PC-9 (cell line): ENCODE results near the gene ABHD16B.

Experiments
- CTCF ChIP-seq: fragments of 200-600 bp; sonication (generic); conservative IDR thresholded peaks from 2 replicates; pipeline ENCODE4 v1.6.1; 2017; ENCODE audit warnings: mixed run types, antibody characterized with exemption, mild to moderate bottlenecking, moderate library complexity
- EZH2 ChIP-seq: fragments of 200-600 bp; sonication (generic); IDR thresholded peaks from 2 replicates; pipeline ENCODE4 v1.8.0; 2017; ENCODE audit warnings: antibody characterized with exemption, low read depth

DNA sequence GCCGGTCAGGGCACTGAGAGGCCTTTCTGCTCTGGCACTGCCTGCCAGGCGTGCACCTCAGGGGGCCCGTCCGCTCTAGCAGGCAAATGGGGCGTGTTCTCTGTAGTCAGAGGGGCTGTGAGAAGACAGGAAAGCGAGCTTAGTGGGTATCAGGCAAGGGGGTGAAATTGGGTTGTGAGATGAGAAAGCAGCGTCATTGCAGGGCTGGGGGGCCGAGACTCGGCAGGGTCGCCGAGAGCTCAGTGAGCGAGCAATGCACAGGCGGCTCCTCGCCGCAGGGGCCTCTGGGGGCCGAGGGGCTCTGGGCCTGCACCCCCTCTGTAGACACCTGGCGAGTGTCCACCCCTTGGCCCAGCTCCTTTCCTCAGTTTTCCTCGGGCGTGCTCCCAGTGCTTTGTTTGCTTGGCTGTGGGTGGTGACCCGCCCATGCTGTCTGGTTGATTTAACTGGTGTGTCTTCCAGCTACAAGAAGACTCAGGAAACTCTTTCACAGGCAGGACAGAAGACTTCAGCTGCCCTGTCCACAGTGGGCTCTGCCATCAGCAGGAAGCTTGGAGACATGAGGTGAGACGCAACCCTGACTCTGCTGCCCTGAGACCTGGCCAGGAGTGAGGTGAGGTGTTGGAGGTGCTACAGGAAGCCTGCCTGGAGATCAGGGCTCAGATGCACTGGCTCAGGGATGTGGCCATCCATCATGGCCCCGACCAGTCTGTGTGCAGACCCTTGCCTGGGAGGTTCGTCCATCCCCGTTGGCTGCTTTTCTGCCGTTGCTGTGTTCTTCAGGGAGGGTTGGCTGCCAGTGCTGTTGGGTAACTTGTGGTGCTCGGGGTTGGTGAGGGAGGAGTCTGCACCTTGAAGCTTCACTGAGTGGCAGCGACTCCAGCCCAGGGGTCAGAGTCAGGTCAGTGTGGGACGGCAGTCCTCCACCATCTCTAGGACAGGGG, 21.2 kb downstream of the ABHD16B start:
- TF ChIP-seq CTCF (no peak), EZH2 (no peak)
